K562 (cell line): ENCODE results near the gene MYO1E. TPM values are rescaled to one million over a fixed set of nuclear protein-coding genes. Genes with fewer than 3 reads are reported as not detected.

Source experiments
- ATAC-seq: fragments of 200-7000 bp; cut with Tn5 transposase; 3 replicates; pipeline ENCODE4 v1.9.1; 2020; ENCODE audit warnings: moderate library complexity
- BruUV-seq: library from RNA; stranded (reverse); fragments of 400-500 nt; replicated peaks from 2 replicates; lab custom pipeline; 2021; lab: Mats Ljungman, UMichigan
- CTCF ChIA-PET: fragments of 300-600 bp; formaldehyde crosslinking; extraction: SDS; loops from one replicate; lab custom pipeline; 2021; ENCODE audit warnings: low intra/inter-chr PET ratio; lab: Yijun Ruan, JAX
- POLR2A ChIA-PET: fragments of 300-600, 350-650 bp; sonication (Branson Sonifier 250); formaldehyde crosslinking; extraction: SDS; loops from one replicate; lab custom pipeline; 2021; ENCODE audit warnings: antibody characterized with exemption, inconsistent platforms; lab: Yijun Ruan, JAX
- DNase-seq, 4 experiments: peaks; one replicate each; pipeline versions ENCODE4 v3.0.0 to v3.0.0-alpha.2; 2011 to 2018; ENCODE audit warnings: low spot score in 3 of 4, mixed read lengths in 3 of 4; ENCODE audit errors: extremely low read depth in 1 of 4
- FAIRE-seq: peaks from 2 replicates; lab custom pipeline; 2011; peaks lifted over from hg19 to GRCh38; lab: Jason Lieb, UNC
- H2AFZ ChIP-seq: 2 replicates; pipeline ENCODE4 v1.6.0; 2011; ENCODE audit warnings: low read depth, low read length, control low read depth, inconsistent platforms
- H3K27ac ChIP-seq: fragments of 200-600 bp; 3 replicates; pipeline ENCODE4 v1.8.0; 2011; ENCODE audit warnings: low read depth, mild to moderate bottlenecking, control low read depth, inconsistent platforms, low read length, moderate library complexity, mixed read lengths; ENCODE audit errors: extremely low read depth
- H3K27me3 ChIP-seq, 2 experiments: fragments of 300-600 bp in 1 of 2; 2 replicates in 1 of 2; 3 replicates in 1 of 2; pipeline versions ENCODE4 v1.6.0 to v1.8.0; 2011; ENCODE audit warnings: inconsistent platforms in 2 of 2, low read length in 2 of 2, mild to moderate bottlenecking in 1 of 2, mixed read lengths in 1 of 2, moderate library complexity in 1 of 2; ENCODE audit not compliant: control insufficient read depth in 2 of 2, insufficient read depth in 2 of 2
- H3K36me3 ChIP-seq: fragments of 300-600 bp; 3 replicates; pipeline ENCODE4 v1.8.0; 2011; ENCODE audit warnings: mild to moderate bottlenecking, low read length, inconsistent platforms; ENCODE audit not compliant: control insufficient read depth, insufficient read depth
- H3K4me1 ChIP-seq, 2 experiments: fragments of 200-600 bp in 1 of 2; replicated peaks in 1 of 2; 2 replicates in 1 of 2; 3 replicates in 1 of 2; pipeline versions ENCODE4 v1.5.1 to v1.8.0; 2011; ENCODE audit warnings: inconsistent platforms in 2 of 2, low read length in 2 of 2, mild to moderate bottlenecking in 1 of 2, mixed read lengths in 1 of 2, moderate library complexity in 1 of 2; ENCODE audit not compliant: control insufficient read depth in 2 of 2, insufficient read depth in 2 of 2
- H3K4me2 ChIP-seq: 2 replicates; pipeline ENCODE4 v1.6.1; 2011; ENCODE audit warnings: low read length, control low read depth, inconsistent platforms, mixed read lengths; ENCODE audit not compliant: insufficient read depth
- H3K4me3 ChIP-seq: fragments of 200-600 bp; sonication (generic), shearing (Covaris generic); 2 replicates; pipeline ENCODE4 v1.5.1; 2016; ENCODE audit warnings: control low read depth, inconsistent platforms
- H3K79me2 ChIP-seq: fragments of 200-600 bp; 3 replicates; pipeline ENCODE4 v1.8.0; 2011; ENCODE audit warnings: low read length, inconsistent platforms; ENCODE audit not compliant: control insufficient read depth, insufficient read depth
- H3K9ac ChIP-seq, 2 experiments: 2 replicates each; pipeline versions ENCODE4 v1.6.0 to v1.6.1; 2011; ENCODE audit warnings: low read depth in 2 of 2, low read length in 2 of 2, control low read depth in 1 of 2, inconsistent platforms in 1 of 2, mild to moderate bottlenecking in 1 of 2, mixed read lengths in 1 of 2; ENCODE audit not compliant: insufficient read depth in 1 of 2
- H3K9me1 ChIP-seq: one replicate; pipeline ENCODE4 v1.6.0; 2011; ENCODE audit warnings: inconsistent platforms, mild to moderate bottlenecking, low read length, moderate library complexity; ENCODE audit not compliant: control insufficient read depth, insufficient read depth
- H3K9me3 ChIP-seq: replicated peaks from 2 replicates; pipeline ENCODE4 v1.5.1; 2011; ENCODE audit warnings: low read depth, low read length, inconsistent platforms; ENCODE audit not compliant: control insufficient read depth, insufficient read depth
- H4K20me1 ChIP-seq: replicated peaks from 2 replicates; pipeline ENCODE4 v1.6.1; 2011; ENCODE audit warnings: low read length, inconsistent platforms, mixed read lengths; ENCODE audit not compliant: control insufficient read depth, insufficient read depth
- ELF1 ChIP-seq: fragments of 200-800 bp; sonication (Bioruptor generic); IDR thresholded peaks from 2 replicates; pipeline ENCODE4 v1.6.1; 2016; ENCODE audit warnings: missing genetic modification characterization, missing compliant biosample characterization
- FOXP1 ChIP-seq: sonication (generic); formaldehyde crosslinking; IDR thresholded peaks from 2 replicates; pipeline ENCODE4 v1.8.0; 2022; ENCODE audit warnings: mild to moderate bottlenecking, missing genetic modification reagents
- HINFP ChIP-seq: fragments of 450-650 bp; conservative IDR thresholded peaks from 2 replicates; pipeline ENCODE4 v1.6.1; 2016; ENCODE audit warnings: missing genetic modification characterization, low read depth, mild to moderate bottlenecking, control low read depth, missing compliant biosample characterization
- KDM4B ChIP-seq, 2 experiments: fragments of 450-650 bp in 1 of 2; sonication (generic) in 1 of 2; IDR thresholded peaks; 2 replicates each; pipeline ENCODE4 v1.6.1; 2016 to 2017; ENCODE audit warnings: borderline replicate concordance in 2 of 2, antibody characterized with exemption in 1 of 2, low read depth in 1 of 2, mild to moderate bottlenecking in 1 of 2
- LARP7 ChIP-seq: fragments of 450-650 bp; IDR thresholded peaks from 2 replicates; pipeline ENCODE4 v1.6.1; 2016
- MYC ChIP-seq, 2 experiments: fragments of 250-450 bp in 1 of 2; sonication (Bioruptor Pico) in 1 of 2; IDR thresholded peaks; 2 replicates each; pipeline versions ENCODE4 v1.5.1 to v1.6.1; 2012 to 2021; ENCODE audit warnings: low read depth in 2 of 2, borderline replicate concordance in 1 of 2, improper control_type of control experiment in 1 of 2, low read length in 1 of 2, mild to moderate bottlenecking in 1 of 2, moderate library complexity in 1 of 2
- RAD21 ChIP-seq, 2 experiments: fragments of 250-450 bp in 1 of 2; fragments of 450-650 bp in 1 of 2; sonication (Bioruptor Pico) in 1 of 2; formaldehyde crosslinking in 1 of 2; IDR thresholded peaks in 1 of 2; conservative IDR thresholded peaks in 1 of 2; 2 replicates each; pipeline versions ENCODE4 v1.4.0 to v1.8.0; 2020 to 2022; ENCODE audit warnings: mild to moderate bottlenecking in 2 of 2, moderate library complexity in 1 of 2
- TBL1XR1 ChIP-seq, 2 experiments: IDR thresholded peaks; 2 replicates each; pipeline ENCODE4 v1.6.1; 2012; ENCODE audit warnings: improper control_type of control experiment in 2 of 2, low read length in 2 of 2, mild to moderate bottlenecking in 1 of 2
- USF1 ChIP-seq: sonication (generic); formaldehyde crosslinking; IDR thresholded peaks from 2 replicates; pipeline ENCODE4 v1.9.0; 2022; ENCODE audit warnings: mild to moderate bottlenecking, missing genetic modification reagents
- ZNF551 ChIP-seq: fragments of 250-450 bp; sonication (Bioruptor Pico); IDR thresholded peaks from 2 replicates; pipeline ENCODE4 v1.5.0; 2021; ENCODE audit warnings: mild to moderate bottlenecking, moderate library complexity
- WGBS: fragments of 100-300 bp; shearing (Covaris generic); methylation state at CpG from one replicate; pipeline ENCODE4 v1.1.6; 2016; ENCODE audit warnings: low coverage, mixed read lengths; ENCODE audit not compliant: insufficient coverage; ENCODE audit errors: missing lambda C conversion rate; 5-methylcytosine and 5-hydroxymethylcytosine counted together
- in situ Hi-C: fragments of 300-500 bp; cut with MboI; formaldehyde crosslinking; loops from 4 replicates; pipeline ENCODE4 v1.15.0; 2018; ENCODE audit warnings: inconsistent platforms, mixed read lengths
- intact Hi-C: fragments of 100-400 bp; cut with micrococcal nuclease; formaldehyde crosslinking; loops from 2 replicates; pipeline ENCODE4 v1.14.2; 2022
- polyA plus RNA-seq, 8 experiments: library from polyadenylated mRNA; depleted of rRNA in 4 of 8; stranded (reverse) in 5 of 8; unstranded in 3 of 8; fragments of >200 nt; fragmentation: Nextera tagmentation in 2 of 8; fragmentation: Illumina TruSeq in 1 of 8; extraction: Ambion mirVana in 2 of 8; extraction: Trizol in 1 of 8; gene quantifications; 2 replicates each; pipeline versions ENCODE4 v1.2.1 to v1.2.3, GENCODE V29; 2011 to 2014; ENCODE audit warnings: inconsistent platforms in 1 of 8, missing spikeins in 1 of 8
- total RNA-seq, 7 experiments: library from RNA; depleted of rRNA in 6 of 7; stranded (reverse); fragments of >200 nt in 6 of 7; fragmentation: Illumina TruSeq in 2 of 7; extraction: Trizol in 2 of 7; gene quantifications; 2 replicates each; pipeline versions ENCODE4 v1.2.1 to v1.2.3, GENCODE V29; 2011 to 2021; ENCODE audit warnings: low replicate concordance in 1 of 7
- TF ChIP-seq, protein P1 (sequence below): fragments of 200-800 bp; sonication (Bioruptor generic); IDR thresholded peaks from 2 replicates; pipeline ENCODE4 v1.6.1; 2016; ENCODE audit warnings: missing genetic modification characterization, missing compliant biosample characterization
- TF ChIP-seq, protein P2 (sequence below): fragments of 250-450 bp; sonication (Bioruptor Pico); IDR thresholded peaks from 2 replicates; pipeline ENCODE4 v1.8.0; 2021; ENCODE audit warnings: mild to moderate bottlenecking, moderate library complexity

MYO1E gene
- total and polyA plus RNA-seq, 9 of the 15 experiments (the other 6 are each of a cell fraction or from before 2014, with no cell fraction given), result under 0.01 to 0.44 (median 0.01) TPM; not detected in 6

DNA sequence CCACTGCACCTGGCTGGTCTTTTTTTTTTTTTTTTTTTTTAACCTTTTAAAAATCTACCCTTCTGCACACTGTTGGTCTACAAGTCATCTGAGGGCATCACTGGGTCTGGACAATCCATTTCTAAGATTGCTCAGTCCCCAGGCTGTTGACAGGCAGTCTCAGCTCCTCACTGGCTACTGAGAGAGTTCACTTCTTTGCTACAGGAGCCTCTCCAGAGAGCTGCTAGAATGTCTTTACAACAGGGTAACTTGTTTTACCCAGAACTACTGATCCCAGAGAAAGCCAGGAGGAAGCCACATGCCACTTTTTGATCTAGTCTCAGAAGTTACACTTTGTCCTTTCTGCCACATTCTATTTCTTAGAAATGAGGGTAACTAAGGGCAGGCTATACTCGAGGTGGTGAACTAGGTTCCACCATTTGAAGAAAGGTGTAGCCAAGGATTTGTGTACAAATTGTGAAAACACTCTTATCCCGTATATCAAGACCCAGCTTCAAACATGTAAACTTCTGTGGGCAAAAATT is 273.4 kb downstream of the MYO1E start:
- DNase-seq (no peak), FAIRE-seq (no peak), ATAC-seq (no peak; the same call in 2 of the 3 replicates)
- Histone ChIP-seq H4K20me1 (no peaks in the 10 kb centered on the region), H3K4me2 (no peak overlapping the region), H3K4me3 (no peak overlapping the region), H3K79me2 (no peaks in the 10 kb centered on the region), H3K27me3 (no peaks in the 10 kb centered on the region), H3K9me1 (no peaks in the 10 kb centered on the region), H2AFZ (no peak overlapping the region), H3K9me3 (no peaks in the 10 kb centered on the region), H3K9ac (no peak overlapping the region), H3K27ac (no peak overlapping the region), H3K36me3 (peaks cover 32% of the 10 kb centered on the region), H3K4me1 (no peaks in the 10 kb centered on the region; a peak in 1 of 5 replicates)
- in situ Hi-C loops, result no loop called here
- no TSS peak for BruUV-seq
- WGBS, result 58% methylated on average over 2 of the region's 2 CpGs
- CTCF ChIA-PET, result no interaction called here
- POLR2A ChIA-PET, result interaction anchor here (0.7 to 1.5 kb wide), 2 partner anchors 14 to 251 kb away, joined by 3 to 5 read pairs; no protein-coding TSS in a partner anchor
- intact Hi-C loops, result no loop called here
- TF ChIP-seq KDM4B (IDR thresholded peaks at IDR 0.05; ENCODE audit: borderline replicate concordance in 2 of 2, low read depth in 1 of 2) (no peak), MYC (IDR thresholded peaks at IDR 0.05; ENCODE audit: low read depth, low read length) (no peak), MYC (CRISPR knock-in tag; IDR thresholded peaks at IDR 0.05; ENCODE audit: borderline replicate concordance, low read depth) (no peak), RAD21 (CRISPR knock-in tag; conservative IDR thresholded peaks at IDR 0.05 in 1 of 2, IDR thresholded peaks at IDR 0.05 in 1 of 2) (no peak), HINFP (tag) (no peak), TBL1XR1 (IDR thresholded peaks at IDR 0.05; ENCODE audit: low read length in 2 of 2) (no peak), FOXP1 (CRISPR knock-in tag) (no peak), LARP7 (no peak), ELF1 (tag) (no peak), USF1 (no peak), ZNF551 (CRISPR knock-in tag) (no peak)
- TF ChIP-seq, protein P1, sequence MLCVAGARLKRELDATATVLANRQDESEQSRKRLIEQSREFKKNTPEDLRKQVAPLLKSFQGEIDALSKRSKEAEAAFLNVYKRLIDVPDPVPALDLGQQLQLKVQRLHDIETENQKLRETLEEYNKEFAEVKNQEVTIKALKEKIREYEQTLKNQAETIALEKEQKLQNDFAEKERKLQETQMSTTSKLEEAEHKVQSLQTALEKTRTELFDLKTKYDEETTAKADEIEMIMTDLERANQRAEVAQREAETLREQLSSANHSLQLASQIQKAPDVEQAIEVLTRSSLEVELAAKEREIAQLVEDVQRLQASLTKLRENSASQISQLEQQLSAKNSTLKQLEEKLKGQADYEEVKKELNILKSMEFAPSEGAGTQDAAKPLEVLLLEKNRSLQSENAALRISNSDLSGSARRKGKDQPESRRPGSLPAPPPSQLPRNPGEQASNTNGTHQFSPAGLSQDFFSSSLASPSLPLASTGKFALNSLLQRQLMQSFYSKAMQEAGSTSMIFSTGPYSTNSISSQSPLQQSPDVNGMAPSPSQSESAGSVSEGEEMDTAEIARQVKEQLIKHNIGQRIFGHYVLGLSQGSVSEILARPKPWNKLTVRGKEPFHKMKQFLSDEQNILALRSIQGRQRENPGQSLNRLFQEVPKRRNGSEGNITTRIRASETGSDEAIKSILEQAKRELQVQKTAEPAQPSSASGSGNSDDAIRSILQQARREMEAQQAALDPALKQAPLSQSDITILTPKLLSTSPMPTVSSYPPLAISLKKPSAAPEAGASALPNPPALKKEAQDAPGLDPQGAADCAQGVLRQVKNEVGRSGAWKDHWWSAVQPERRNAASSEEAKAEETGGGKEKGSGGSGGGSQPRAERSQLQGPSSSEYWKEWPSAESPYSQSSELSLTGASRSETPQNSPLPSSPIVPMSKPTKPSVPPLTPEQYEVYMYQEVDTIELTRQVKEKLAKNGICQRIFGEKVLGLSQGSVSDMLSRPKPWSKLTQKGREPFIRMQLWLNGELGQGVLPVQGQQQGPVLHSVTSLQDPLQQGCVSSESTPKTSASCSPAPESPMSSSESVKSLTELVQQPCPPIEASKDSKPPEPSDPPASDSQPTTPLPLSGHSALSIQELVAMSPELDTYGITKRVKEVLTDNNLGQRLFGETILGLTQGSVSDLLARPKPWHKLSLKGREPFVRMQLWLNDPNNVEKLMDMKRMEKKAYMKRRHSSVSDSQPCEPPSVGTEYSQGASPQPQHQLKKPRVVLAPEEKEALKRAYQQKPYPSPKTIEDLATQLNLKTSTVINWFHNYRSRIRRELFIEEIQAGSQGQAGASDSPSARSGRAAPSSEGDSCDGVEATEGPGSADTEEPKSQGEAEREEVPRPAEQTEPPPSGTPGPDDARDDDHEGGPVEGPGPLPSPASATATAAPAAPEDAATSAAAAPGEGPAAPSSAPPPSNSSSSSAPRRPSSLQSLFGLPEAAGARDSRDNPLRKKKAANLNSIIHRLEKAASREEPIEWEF (CRISPR knock-in tag), result no peak
- TF ChIP-seq, protein P2, sequence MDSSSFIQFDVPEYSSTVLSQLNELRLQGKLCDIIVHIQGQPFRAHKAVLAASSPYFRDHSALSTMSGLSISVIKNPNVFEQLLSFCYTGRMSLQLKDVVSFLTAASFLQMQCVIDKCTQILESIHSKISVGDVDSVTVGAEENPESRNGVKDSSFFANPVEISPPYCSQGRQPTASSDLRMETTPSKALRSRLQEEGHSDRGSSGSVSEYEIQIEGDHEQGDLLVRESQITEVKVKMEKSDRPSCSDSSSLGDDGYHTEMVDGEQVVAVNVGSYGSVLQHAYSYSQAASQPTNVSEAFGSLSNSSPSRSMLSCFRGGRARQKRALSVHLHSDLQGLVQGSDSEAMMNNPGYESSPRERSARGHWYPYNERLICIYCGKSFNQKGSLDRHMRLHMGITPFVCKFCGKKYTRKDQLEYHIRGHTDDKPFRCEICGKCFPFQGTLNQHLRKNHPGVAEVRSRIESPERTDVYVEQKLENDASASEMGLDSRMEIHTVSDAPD (CRISPR knock-in tag), result no peak
